IMR-90 (cell line): ENCODE results near the gene GPRIN3. TPM values are rescaled to one million over a fixed set of nuclear protein-coding genes. Genes with fewer than 3 reads are reported as not detected.

Experiments
- ATAC-seq: fragments of 200-7000 bp; cut with Tn5 transposase; 2 replicates; pipeline ENCODE4 v1.9.1; 2020; ENCODE audit warnings: low read depth, mild to moderate bottlenecking, moderate library complexity
- BruUV-seq: library from RNA; stranded (reverse); fragments of 400-500 nt; replicated peaks from 2 replicates; lab custom pipeline; 2021; lab: Mats Ljungman, UMichigan
- CTCF ChIA-PET: fragments of 300-600 bp; formaldehyde crosslinking; extraction: SDS; loops from one replicate; lab custom pipeline; 2021; ENCODE audit warnings: antibody characterized with exemption; lab: Yijun Ruan, JAX
- POLR2A ChIA-PET: fragments of 300-600 bp; sonication (Branson Sonifier 250); formaldehyde crosslinking; loops from one replicate; lab custom pipeline; 2022; ENCODE audit warnings: antibody characterized with exemption; ENCODE audit not compliant: unreplicated experiment; lab: Charles Lee
- DNase-seq: peaks from one replicate; pipeline ENCODE4 v3.0.0; 2013
- H2AFZ ChIP-seq: replicated peaks from 2 replicates; pipeline ENCODE3; 2013; ENCODE audit warnings: low read length, mild to moderate bottlenecking; ENCODE audit not compliant: poor library complexity
- H2AK5ac ChIP-seq: 2 replicates; pipeline ENCODE4 v1.6.1; 2013; ENCODE audit warnings: low read depth, low read length, inconsistent platforms
- H2AK9ac ChIP-seq: replicated peaks from 2 replicates; pipeline ENCODE3; 2013; ENCODE audit warnings: mild to moderate bottlenecking, low read depth, low read length, moderate library complexity; ENCODE audit not compliant: poor library complexity
- H2BK120ac ChIP-seq: 2 replicates; pipeline ENCODE4 v1.6.1; 2013; ENCODE audit warnings: low read depth, low read length, inconsistent platforms
- H2BK15ac ChIP-seq: 3 replicates; pipeline ENCODE4 v1.6.1; 2013; ENCODE audit warnings: low read depth, low read length, inconsistent platforms
- H2BK20ac ChIP-seq: 2 replicates; pipeline ENCODE4 v1.6.1; 2013; ENCODE audit warnings: low read depth, mild to moderate bottlenecking, inconsistent platforms, low read length, moderate library complexity
- H2BK5ac ChIP-seq: 2 replicates; pipeline ENCODE4 v1.6.1; 2013; ENCODE audit warnings: mild to moderate bottlenecking, low read depth, low read length, inconsistent platforms; ENCODE audit not compliant: poor library complexity, severe bottlenecking
- H3K14ac ChIP-seq: replicated peaks from 2 replicates; pipeline ENCODE4 v1.6.1; 2013; ENCODE audit warnings: low read depth, low read length, inconsistent platforms
- H3K18ac ChIP-seq: 2 replicates; pipeline ENCODE4 v1.6.1; 2013; ENCODE audit warnings: low read depth, low read length, control low read depth
- H3K23ac ChIP-seq: 2 replicates; pipeline ENCODE4 v1.6.1; 2013; ENCODE audit warnings: low read depth, low read length, inconsistent platforms
- H3K27ac ChIP-seq: 2 replicates; pipeline ENCODE4 v1.5.1; 2013; ENCODE audit warnings: mild to moderate bottlenecking, control low read depth, low read length; ENCODE audit not compliant: insufficient read depth
- H3K27me3 ChIP-seq: 2 replicates; pipeline ENCODE4 v1.6.1; 2013; ENCODE audit warnings: low read length; ENCODE audit not compliant: control insufficient read depth, insufficient read depth
- H3K36me3 ChIP-seq: 2 replicates; pipeline ENCODE4 v1.6.1; 2013; ENCODE audit warnings: low read length, mixed read lengths; ENCODE audit not compliant: control insufficient read depth, insufficient read depth
- H3K4ac ChIP-seq: 2 replicates; pipeline ENCODE4 v1.6.1; 2013; ENCODE audit warnings: low read depth, low read length, inconsistent platforms
- H3K4me1 ChIP-seq: 2 replicates; pipeline ENCODE4 v1.6.1; 2013; ENCODE audit warnings: low read length, mixed read lengths; ENCODE audit not compliant: control insufficient read depth, insufficient read depth
- H3K4me2 ChIP-seq: 2 replicates; pipeline ENCODE4 v1.6.1; 2013; ENCODE audit warnings: low read depth, mild to moderate bottlenecking, control low read depth, low read length, moderate library complexity
- H3K4me3 ChIP-seq: 2 replicates; pipeline ENCODE4 v1.5.1; 2013; ENCODE audit warnings: low read depth, mild to moderate bottlenecking, control low read depth, low read length, moderate library complexity; ENCODE audit not compliant: insufficient read depth
- H3K56ac ChIP-seq: 2 replicates; pipeline ENCODE4 v1.6.1; 2013; ENCODE audit warnings: low read length, inconsistent platforms; ENCODE audit not compliant: insufficient read depth; ENCODE audit errors: extremely low read depth
- H3K79me1 ChIP-seq, 2 experiments: 2 replicates each; pipeline ENCODE4 v1.6.1; 2013; ENCODE audit warnings: low read length in 2 of 2, inconsistent platforms in 1 of 2, low read depth in 1 of 2
- H3K9ac ChIP-seq: 2 replicates; pipeline ENCODE4 v1.6.1; 2013; ENCODE audit warnings: low read depth, low read length, control low read depth
- H3K9me1 ChIP-seq: 2 replicates; pipeline ENCODE4 v1.6.1; 2013; ENCODE audit warnings: low read length, inconsistent platforms; ENCODE audit not compliant: insufficient read depth
- H3K9me3 ChIP-seq: 2 replicates; pipeline ENCODE4 v1.6.1; 2013; ENCODE audit warnings: low read length; ENCODE audit not compliant: control insufficient read depth, insufficient read depth
- H4K20me1 ChIP-seq: 2 replicates; pipeline ENCODE4 v1.6.1; 2013; ENCODE audit warnings: low read length, inconsistent platforms; ENCODE audit not compliant: insufficient read depth
- H4K5ac ChIP-seq: 2 replicates; pipeline ENCODE4 v1.6.1; 2013; ENCODE audit warnings: mild to moderate bottlenecking, low read depth, low read length, control low read depth
- H4K8ac ChIP-seq, 2 experiments: 2 replicates each; pipeline ENCODE4 v1.6.1; 2013; ENCODE audit warnings: low read depth in 2 of 2, low read length in 2 of 2, control low read depth in 1 of 2, inconsistent platforms in 1 of 2
- H4K91ac ChIP-seq: 2 replicates; pipeline ENCODE4 v1.6.1; 2013; ENCODE audit warnings: low read depth, low read length, inconsistent platforms; ENCODE audit not compliant: insufficient read depth
- FOS ChIP-seq: fragments of 150-350 bp; IDR thresholded peaks from 2 replicates; pipeline ENCODE4 v1.6.1; 2016; ENCODE audit warnings: low read depth, low read length
- MAFK ChIP-seq: IDR thresholded peaks from 2 replicates; pipeline ENCODE4 v1.6.1; 2012; ENCODE audit warnings: low read depth, low read length, improper control_type of control experiment
- MAZ ChIP-seq: IDR thresholded peaks from 2 replicates; pipeline ENCODE4 v1.6.1; 2012; ENCODE audit warnings: low read depth, mild to moderate bottlenecking, low read length, improper control_type of control experiment, moderate library complexity, borderline replicate concordance
- MXI1 ChIP-seq: IDR thresholded peaks from 2 replicates; pipeline ENCODE4 v1.6.1; 2012; ENCODE audit warnings: low read depth, mild to moderate bottlenecking, low read length, moderate library complexity, borderline replicate concordance
- WGBS, 2 experiments: methylation state at CpG; one replicate each; pipeline versions ENCODE4 v1.1.5 to v1.1.7; 2013; ENCODE audit warnings: missing lambda C conversion rate in 2 of 2; ENCODE audit not compliant: insufficient read length in 1 of 2; ENCODE audit errors: extremely low coverage in 2 of 2; 5-methylcytosine and 5-hydroxymethylcytosine counted together
- dilution Hi-C: fragments of 300-500 bp; cut with HindIII; formaldehyde crosslinking; loops from one replicate; pipeline ENCODE4 v1.14.3; 2018; ENCODE audit warnings: low sequenced_read_pairs; ENCODE audit not compliant: unreplicated experiment
- in situ Hi-C: fragments of 300-500 bp; cut with MboI; formaldehyde crosslinking; loops from 3 replicates; pipeline ENCODE4 v1.14.3; 2019; ENCODE audit warnings: low sequenced_read_pairs, inconsistent platforms, mixed read lengths
- intact Hi-C: fragments of 100-400 bp; cut with micrococcal nuclease; formaldehyde crosslinking; loops from 2 replicates; pipeline ENCODE4 v1.10.0; 2022
- polyA plus RNA-seq, 3 experiments: library from polyadenylated mRNA; depleted of rRNA; stranded (reverse); fragments of >200 nt; gene quantifications; 2 replicates each; pipeline ENCODE4 v1.2.3, GENCODE V29; 2012; ENCODE audit warnings: low replicate concordance in 1 of 3
- total RNA-seq: library from RNA; depleted of rRNA; stranded (reverse); fragments of >200 nt; gene quantifications from 2 replicates; pipeline ENCODE4 v1.2.3, GENCODE V29; 2012

The GPRIN3 gene
- total and polyA plus RNA-seq, 2 of the 4 experiments (the other 2 are of a cell fraction), result under 0.01 TPM; not detected in 1

DNA sequence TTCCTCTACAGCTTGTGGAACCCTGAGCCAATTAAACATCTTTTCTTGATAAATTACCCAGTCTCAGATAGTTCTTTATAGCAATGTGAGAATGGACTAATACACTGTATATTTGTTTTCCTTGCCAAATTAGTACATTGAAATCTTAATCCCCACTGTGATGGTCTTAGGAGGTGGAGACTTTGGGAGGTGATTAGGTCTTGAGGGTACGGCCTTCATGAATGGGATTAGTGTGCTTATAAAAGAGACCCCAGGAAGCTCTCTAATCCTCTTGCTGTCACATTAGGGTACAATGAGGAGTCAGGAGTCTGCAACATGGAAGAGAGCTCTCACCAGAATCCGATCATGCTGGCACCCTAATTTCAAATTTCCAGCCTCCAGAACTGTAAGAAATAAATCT, 109.7 kb downstream of the GPRIN3 start:
- Histone ChIP-seq H3K4me3 (no peak overlapping the region), H2AK5ac (no peak overlapping the region), H2BK20ac (no peak overlapping the region), H2AFZ (no peak overlapping the region), H3K4ac (no peak overlapping the region), H3K9me3 (no peaks in the 10 kb centered on the region), H3K23ac (no peak overlapping the region), H2BK15ac (no peak overlapping the region), H3K4me2 (no peak overlapping the region), H4K91ac (no peak overlapping the region), H4K8ac (no peak overlapping the region), H3K4me1 (no peaks in the 10 kb centered on the region), H3K27me3 (no peaks in the 10 kb centered on the region), H3K9me1 (no peaks in the 10 kb centered on the region), H3K14ac (no peak overlapping the region), H3K79me1 (no peaks in the 10 kb centered on the region), H4K5ac (no peak overlapping the region), H3K9ac (no peak overlapping the region), H3K27ac (no peak overlapping the region), H2BK5ac (no peak overlapping the region), H2BK120ac (no peak overlapping the region), H3K36me3 (no peaks in the 10 kb centered on the region), H3K18ac (no peak overlapping the region), H4K20me1 (no peaks in the 10 kb centered on the region), H2AK9ac (no peak overlapping the region), H3K56ac (no peak overlapping the region)
- ChIA-PET POLR2A (no interaction called here), CTCF (no interaction called here)
- dilution Hi-C loops (no loop called here), in situ Hi-C loops (no loop called here), intact Hi-C loops (no loop called here)
- ATAC-seq, result no peak
- TF ChIP-seq MXI1 (no peak), FOS (no peak), MAFK (no peak), MAZ (no peak)
- no CpG with 5 or more reads among the region's 2 CpGs for WGBS, 2 experiments
- no TSS peak for BruUV-seq
- DNase-seq, result no peak
